Trophoblast cell (in vitro differentiated cells and primary cell): Measurements from ENCODE around the gene MS4A4E.

Experiments
- DNase-seq, 2 donors: peaks; one replicate each; pipeline ENCODE4 v3.0.0-alpha.2; 2016
- H2AFZ ChIP-seq: 2 replicates; pipeline ENCODE4 v1.6.1; 2013; ENCODE audit warnings: low read length, moderate library complexity, mild to moderate bottlenecking; ENCODE audit not compliant: insufficient read depth, poor library complexity
- H2AK5ac ChIP-seq: 2 replicates; pipeline ENCODE4 v1.6.1; 2013; ENCODE audit warnings: mild to moderate bottlenecking, low read length
- H2BK120ac ChIP-seq: 2 replicates; pipeline ENCODE4 v1.6.1; 2013; ENCODE audit warnings: low read length, mild to moderate bottlenecking, moderate library complexity; ENCODE audit not compliant: insufficient read depth, poor library complexity
- H2BK12ac ChIP-seq: 2 replicates; pipeline ENCODE4 v1.6.1; 2013; ENCODE audit warnings: mild to moderate bottlenecking, low read length, moderate library complexity
- H2BK5ac ChIP-seq: 2 replicates; pipeline ENCODE4 v1.6.1; 2013; ENCODE audit warnings: low read length, low read depth, moderate library complexity, mild to moderate bottlenecking; ENCODE audit not compliant: poor library complexity
- H3K14ac ChIP-seq: 2 replicates; pipeline ENCODE4 v1.6.1; 2013; ENCODE audit warnings: mild to moderate bottlenecking, low read length
- H3K18ac ChIP-seq: 2 replicates; pipeline ENCODE4 v1.6.1; 2013; ENCODE audit warnings: mild to moderate bottlenecking, low read length
- H3K23ac ChIP-seq: 2 replicates; pipeline ENCODE4 v1.6.1; 2013; ENCODE audit warnings: low read length
- H3K27ac ChIP-seq: 2 replicates; pipeline ENCODE4 v1.5.1; 2013; ENCODE audit warnings: low read depth, mild to moderate bottlenecking, inconsistent platforms, low read length, moderate library complexity
- H3K27me3 ChIP-seq: 2 replicates; pipeline ENCODE4 v1.6.1; 2013; ENCODE audit warnings: inconsistent platforms, mild to moderate bottlenecking, low read length, moderate library complexity; ENCODE audit not compliant: insufficient read depth
- H3K36me3 ChIP-seq, 2 experiments: 1 replicate in 1 of 2; 2 replicates in 1 of 2; pipeline ENCODE4 v1.6.1; 2013; ENCODE audit warnings: low read length in 2 of 2, mild to moderate bottlenecking in 2 of 2, moderate library complexity in 1 of 2; ENCODE audit not compliant: insufficient read depth in 2 of 2, control insufficient read depth in 1 of 2
- H3K4ac ChIP-seq: 2 replicates; pipeline ENCODE4 v1.6.1; 2013; ENCODE audit warnings: low read depth, mild to moderate bottlenecking, low read length, moderate library complexity
- H3K4me1 ChIP-seq, 2 experiments: 1 replicate in 1 of 2; 2 replicates in 1 of 2; pipeline ENCODE4 v1.6.1; 2013; ENCODE audit warnings: low read length in 2 of 2, mild to moderate bottlenecking in 2 of 2, moderate library complexity in 1 of 2; ENCODE audit not compliant: insufficient read depth in 2 of 2, control insufficient read depth in 1 of 2
- H3K4me2 ChIP-seq: 2 replicates; pipeline ENCODE4 v1.6.1; 2013; ENCODE audit warnings: inconsistent platforms, mild to moderate bottlenecking, low read length, moderate library complexity
- H3K4me3 ChIP-seq: 2 replicates; pipeline ENCODE4 v1.5.1; 2013; ENCODE audit warnings: mild to moderate bottlenecking, low read depth, low read length, inconsistent platforms
- H3K79me1 ChIP-seq: one replicate; pipeline ENCODE4 v1.6.1; 2013; ENCODE audit warnings: low read length
- H3K79me2 ChIP-seq: 2 replicates; pipeline ENCODE4 v1.6.1; 2013; ENCODE audit warnings: low read length, mild to moderate bottlenecking; ENCODE audit not compliant: control insufficient read depth, insufficient read depth, poor library complexity
- H3K9ac ChIP-seq: 2 replicates; pipeline ENCODE4 v1.6.1; 2013; ENCODE audit warnings: mild to moderate bottlenecking, low read length
- H3K9me3 ChIP-seq: 2 replicates; pipeline ENCODE4 v1.6.1; 2013; ENCODE audit warnings: low read depth, mild to moderate bottlenecking, control low read depth, inconsistent platforms, low read length; ENCODE audit not compliant: insufficient read depth
- H4K12ac ChIP-seq: 2 replicates; pipeline ENCODE4 v1.6.1; 2013; ENCODE audit warnings: low read depth, mild to moderate bottlenecking, low read length, moderate library complexity
- H4K8ac ChIP-seq: 2 replicates; pipeline ENCODE4 v1.6.1; 2013; ENCODE audit warnings: low read depth, mild to moderate bottlenecking, low read length, moderate library complexity
- H4K91ac ChIP-seq: one replicate; pipeline ENCODE4 v1.6.1; 2013; ENCODE audit warnings: low read depth, mild to moderate bottlenecking, low read length, moderate library complexity
- WGBS: extraction: QIAGEN DNeasy Blood & Tissue Kit; methylation state at CpG from one replicate; pipeline ENCODE4 v1.1.7; 2013; ENCODE audit warnings: missing lambda C conversion rate; ENCODE audit not compliant: insufficient read length, insufficient coverage; ENCODE audit errors: extremely low coverage; 5-methylcytosine and 5-hydroxymethylcytosine counted together

Gene MS4A4E

DNA sequence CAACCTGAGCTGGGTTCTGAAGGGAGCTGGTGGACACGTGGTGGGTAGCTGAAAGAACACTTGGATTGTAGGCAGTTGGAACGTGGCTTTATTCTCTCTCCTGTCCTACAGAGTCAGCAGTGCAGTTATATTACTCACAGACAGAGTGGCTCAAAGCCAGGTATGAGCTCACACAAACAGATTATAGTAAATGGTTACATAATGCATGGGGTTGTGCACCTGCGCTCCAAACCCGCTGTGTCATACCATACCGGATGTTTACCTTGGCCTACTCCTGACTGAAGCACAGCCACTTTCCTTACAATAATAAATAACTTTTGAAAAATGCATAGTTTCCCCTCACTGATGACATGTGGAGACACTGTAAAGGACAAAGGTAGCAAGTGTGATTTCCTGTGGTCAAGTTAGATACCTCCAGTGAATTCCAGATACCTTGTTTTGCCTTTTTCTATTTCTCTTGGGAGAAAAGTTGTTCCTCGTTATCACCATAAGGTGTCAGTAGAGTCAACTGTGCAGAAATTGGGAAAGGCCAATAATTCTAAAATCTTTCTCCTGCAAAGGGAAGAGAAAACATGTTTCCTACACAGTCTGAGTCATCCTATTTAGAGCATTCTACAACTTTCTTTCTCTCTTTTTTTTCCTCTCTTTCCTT lies 73.5 kb downstream of the MS4A4E start:
- no CpG with 5 or more reads among the region's 6 CpGs for WGBS
- H3K4me1 ChIP-seq, result no peaks in the 10 kb centered on the region
- H2BK5ac ChIP-seq, result no peak overlapping the region
- H4K8ac ChIP-seq, result no peak overlapping the region
- H3K4ac ChIP-seq, result no peak overlapping the region
- H2AK5ac ChIP-seq, result no peak overlapping the region
- H3K4me2 ChIP-seq, result no peak overlapping the region
- no peak overlapping the region for H3K4me3 ChIP-seq
- no peaks in the 10 kb centered on the region for H3K27me3 ChIP-seq
- peak in 1 of 2 donors; percentile 48 for DNase-seq
- no peak overlapping the region for H3K27ac ChIP-seq
- H2BK12ac ChIP-seq, result no peak overlapping the region
- H3K14ac ChIP-seq, result no peak overlapping the region
- H2AFZ ChIP-seq, result no peak overlapping the region
- H3K9me3 ChIP-seq, result peaks cover 13% of the 10 kb centered on the region
- no peak overlapping the region for H3K18ac ChIP-seq
- no peak overlapping the region for H3K9ac ChIP-seq
- H2BK120ac ChIP-seq, result no peak overlapping the region
- H3K79me2 ChIP-seq, result no peaks in the 10 kb centered on the region
- H3K23ac ChIP-seq, result no peak overlapping the region
- no peak overlapping the region for H4K91ac ChIP-seq
- no peaks in the 10 kb centered on the region for H3K79me1 ChIP-seq
- no peaks in the 10 kb centered on the region for H3K36me3 ChIP-seq
- H4K12ac ChIP-seq, result no peak overlapping the region

GRCh38 chr11:60168306-60168705 lies 74.6 kb downstream of the MS4A4E start:
- no peak overlapping the region for H3K14ac ChIP-seq
- no peak overlapping the region for H2AK5ac ChIP-seq
- H4K8ac ChIP-seq, result no peak overlapping the region
- H3K18ac ChIP-seq, result no peak overlapping the region
- H3K36me3 ChIP-seq, result no peaks in the 10 kb centered on the region
- no peak overlapping the region for H2BK120ac ChIP-seq
- H2BK5ac ChIP-seq, result no peak overlapping the region
- no peaks in the 10 kb centered on the region for H3K27me3 ChIP-seq
- H3K4ac ChIP-seq, result no peak overlapping the region
- H4K91ac ChIP-seq, result no peak overlapping the region
- no peak overlapping the region for H2AFZ ChIP-seq
- no peaks in the 10 kb centered on the region for H3K79me1 ChIP-seq
- H3K27ac ChIP-seq, result no peak overlapping the region
- no peak for DNase-seq
- no peak overlapping the region for H2BK12ac ChIP-seq
- H3K4me2 ChIP-seq, result no peak overlapping the region
- H3K23ac ChIP-seq, result no peak overlapping the region
- no peaks in the 10 kb centered on the region for H3K79me2 ChIP-seq
- H3K9me3 ChIP-seq, result peaks cover 13% of the 10 kb centered on the region
- no CpG with 5 or more reads among the region's 6 CpGs for WGBS
- H3K4me1 ChIP-seq, result no peaks in the 10 kb centered on the region
- no peak overlapping the region for H4K12ac ChIP-seq
- H3K9ac ChIP-seq, result no peak overlapping the region
- H3K4me3 ChIP-seq, result no peak overlapping the region

DNA sequence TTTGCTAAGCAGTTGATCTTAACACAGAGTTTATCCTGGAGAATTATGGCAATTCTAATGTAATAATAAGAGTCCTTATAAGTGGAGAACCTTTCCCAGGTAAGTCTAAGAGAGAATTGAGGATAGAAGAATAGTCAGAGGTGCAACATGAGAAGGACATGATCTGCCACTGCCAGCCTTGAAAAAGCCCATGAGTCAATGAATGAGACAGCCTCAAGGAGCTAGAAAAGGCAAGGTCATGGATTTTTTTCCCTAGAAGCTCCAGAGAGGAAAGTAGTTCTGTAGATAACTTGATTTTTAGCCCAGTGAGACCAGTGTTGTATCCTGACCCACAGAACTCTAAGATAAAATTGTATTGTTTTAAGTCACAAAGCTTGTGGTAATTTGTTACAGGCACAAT lies 77.0 kb downstream of the MS4A4E start:
- H3K27me3 ChIP-seq, result no peaks in the 10 kb centered on the region
- H3K36me3 ChIP-seq, result no peaks in the 10 kb centered on the region

DNA sequence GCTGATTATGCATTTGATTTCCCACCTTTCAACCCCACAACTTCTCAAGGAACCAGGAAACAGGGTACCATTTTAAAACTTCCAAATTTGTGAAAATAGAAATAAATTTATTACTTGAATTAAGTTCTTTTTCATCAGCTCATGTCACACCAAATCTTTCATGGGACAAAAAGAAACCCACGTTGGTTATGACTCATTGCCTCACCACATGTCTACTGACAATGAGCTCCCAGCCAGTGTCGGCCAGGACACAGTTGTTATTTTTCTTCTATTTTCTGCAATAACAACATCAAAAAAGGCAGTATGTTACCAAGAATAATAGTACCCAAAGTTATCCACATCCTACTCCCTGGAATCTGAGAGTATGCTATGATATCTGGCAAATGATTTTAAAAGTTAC lies 77.4 kb downstream of the MS4A4E start:
- Histone ChIP-seq H3K79me2 (no peaks in the 10 kb centered on the region), H4K8ac (no peak overlapping the region), H3K23ac (no peak overlapping the region), H3K27me3 (no peaks in the 10 kb centered on the region), H2BK12ac (no peak overlapping the region), H2AFZ (no peak overlapping the region), H3K4me2 (no peak overlapping the region), H4K12ac (no peak overlapping the region), H3K9me3 (peaks cover 13% of the 10 kb centered on the region), H3K4ac (no peak overlapping the region), H3K18ac (no peak overlapping the region), H3K4me3 (no peak overlapping the region), H3K36me3 (no peaks in the 10 kb centered on the region), H2BK120ac (no peak overlapping the region), H3K14ac (no peak overlapping the region), H3K79me1 (no peaks in the 10 kb centered on the region), H2AK5ac (no peak overlapping the region), H3K9ac (no peak overlapping the region), H4K91ac (no peak overlapping the region), H3K27ac (no peak overlapping the region), H3K4me1 (no peaks in the 10 kb centered on the region), H2BK5ac (no peak overlapping the region)
- no CpG with 5 or more reads among the region's 2 CpGs for WGBS
- no peak for DNase-seq

More for the DNA sequence above, 77.0 kb downstream of the MS4A4E start:
- Histone ChIP-seq H2AFZ (no peak overlapping the region), H2BK120ac (no peak overlapping the region), H3K9me3 (peaks cover 13% of the 10 kb centered on the region), H2BK12ac (no peak overlapping the region), H3K9ac (no peak overlapping the region), H4K8ac (no peak overlapping the region), H3K14ac (no peak overlapping the region), H4K12ac (no peak overlapping the region), H4K91ac (no peak overlapping the region), H3K4me2 (no peak overlapping the region), H3K4me1 (no peaks in the 10 kb centered on the region), H3K4me3 (no peak overlapping the region), H2BK5ac (no peak overlapping the region), H2AK5ac (no peak overlapping the region), H3K4ac (no peak overlapping the region), H3K79me1 (no peaks in the 10 kb centered on the region), H3K18ac (no peak overlapping the region), H3K79me2 (no peaks in the 10 kb centered on the region), H3K23ac (no peak overlapping the region), H3K27ac (no peak overlapping the region)
- no peak for DNase-seq
